Activated T-cell treated with anti-CD3 and anti-CD28 coated beads, Interleukin-2, amount 50 U/mL, for 48 hours (primary cell): ENCODE results near the gene KIAA0040.

Experiments used
- DNase-seq, 2 experiments: peaks; one replicate each; pipeline ENCODE4 v3.0.0-alpha.2; 2020

KIAA0040 gene

GRCh38 chr1:175192630-175193526 is at the start of gene KIAA0040:
Gene KIAA0040 (minus strand): TSS chr1:175192776. CDS start chr1:175161013, 31,763 bp downstream.
- DNase-seq: peak; percentile 82 to 84

GRCh38 chr1:175237389-175237788 is 44.8 kb upstream of the KIAA0040 start:
- DNase-seq: no peak

- no peak for DNase-seq
These were observed 42.1 kb upstream of the KIAA0040 start for GRCh38 chr1:175234639-175235038.

DNA sequence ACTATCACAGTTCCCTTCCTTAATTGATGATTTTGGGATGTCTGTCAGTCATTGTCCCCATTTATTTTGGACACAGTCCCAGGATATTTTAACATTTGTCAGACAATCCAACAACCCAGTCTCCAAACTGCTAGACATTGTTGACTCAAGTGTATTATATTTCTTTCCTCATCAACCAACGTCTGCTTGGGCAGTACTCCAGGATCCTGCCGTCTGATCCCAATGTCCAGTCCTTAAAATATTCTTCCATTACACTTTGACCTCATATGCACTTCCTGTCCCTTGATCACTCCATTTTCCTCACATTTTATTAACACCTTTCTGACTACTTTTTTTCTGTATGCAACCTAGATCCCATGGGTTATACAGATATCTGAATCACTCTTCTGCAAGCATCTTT is 39.8 kb upstream of the KIAA0040 start:
- DNase-seq: no peak

- no peak for DNase-seq
These were observed 33.2 kb upstream of the KIAA0040 start for GRCh38 chr1:175225805-175226129.

DNA sequence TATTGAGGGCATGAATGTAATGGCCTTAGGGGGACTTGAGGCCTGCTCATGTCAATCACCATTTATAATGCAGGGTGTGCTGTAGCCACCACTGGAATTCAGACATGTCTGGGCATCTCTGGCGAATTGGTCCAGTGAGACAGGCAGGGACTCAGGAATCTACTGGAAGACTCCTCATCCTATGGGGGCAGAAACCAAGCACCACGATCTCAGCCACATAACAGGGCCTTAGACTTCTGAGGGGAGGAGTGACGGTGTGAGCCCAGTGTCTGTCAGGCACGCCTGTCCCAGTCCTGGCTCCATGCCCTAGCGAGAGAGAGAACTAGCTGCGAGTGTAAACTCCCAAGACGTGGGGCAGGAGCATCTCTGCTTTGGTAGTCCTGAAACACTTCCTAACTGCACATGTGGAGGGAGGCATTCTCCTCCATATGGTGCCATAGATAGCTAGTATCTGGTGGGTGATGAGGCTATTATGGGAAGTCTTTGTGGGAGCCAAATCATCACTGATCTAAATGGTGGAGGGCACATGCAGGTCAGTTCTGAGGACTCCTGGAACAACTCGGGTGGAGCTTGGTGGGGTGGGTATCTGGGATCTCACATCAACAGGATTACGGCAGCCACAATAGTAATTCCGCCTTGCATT is 29.8 kb upstream of the KIAA0040 start:
- DNase-seq: no peak

DNA sequence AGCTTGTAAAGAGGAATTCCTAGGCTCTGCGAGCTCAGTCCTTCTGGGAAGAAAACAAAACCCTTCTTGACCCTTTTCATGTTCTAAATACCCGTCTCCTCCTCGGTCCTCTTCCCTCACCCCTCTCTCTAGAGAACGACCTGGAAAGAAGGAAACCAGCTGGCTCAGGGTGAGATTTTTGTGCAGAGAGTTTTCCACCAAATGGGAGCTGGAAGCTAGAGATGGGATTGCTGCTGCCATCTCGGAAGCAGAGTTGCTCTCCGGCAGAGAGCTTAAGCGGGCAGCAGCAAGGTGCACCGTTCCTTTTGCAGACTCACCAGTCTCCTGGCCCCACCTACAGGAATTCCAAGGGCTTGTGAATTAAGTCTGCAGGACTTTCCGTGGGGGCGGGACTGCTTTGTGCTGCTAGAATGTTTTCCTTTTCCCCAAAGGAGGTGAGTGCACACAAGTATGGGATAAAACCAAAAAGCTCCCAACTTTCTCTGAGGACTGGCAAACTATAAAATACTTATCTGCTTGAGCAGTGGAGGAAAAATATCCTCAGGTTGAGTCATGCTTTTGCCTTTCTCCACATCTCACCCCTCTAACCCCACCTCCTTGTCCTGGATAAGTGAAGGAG is 29.1 kb upstream of the KIAA0040 start:
- no peak for DNase-seq

- DNase-seq: no peak
These were observed 28.4 kb upstream of the KIAA0040 start for GRCh38 chr1:175220853-175221556.

DNA sequence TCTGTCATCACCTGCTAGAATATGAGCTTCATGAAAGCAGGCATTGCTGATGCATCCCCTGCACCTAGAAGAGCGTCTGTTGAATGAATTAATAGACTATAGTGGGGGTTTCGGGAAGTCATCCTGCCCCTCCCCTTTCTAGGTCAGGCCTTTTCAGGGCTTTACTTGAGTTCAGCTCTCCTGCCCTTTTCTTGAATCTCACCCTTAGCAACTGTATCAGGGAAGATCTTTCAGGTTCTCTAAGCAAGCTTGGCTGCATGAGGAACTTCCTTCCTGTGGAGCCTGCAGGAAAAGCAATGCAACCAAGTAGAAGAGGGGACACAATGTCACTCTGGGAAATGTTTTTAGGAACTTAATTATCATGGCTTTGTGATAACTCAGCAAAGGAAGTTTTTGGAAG is 27.2 kb upstream of the KIAA0040 start:
- DNase-seq: no peak

GRCh38 chr1:175218786-175219434 is 26.3 kb upstream of the KIAA0040 start:
- DNase-seq: no peak

- DNase-seq: no peak
These were observed 25.4 kb upstream of the KIAA0040 start for GRCh38 chr1:175217721-175218531.

DNA sequence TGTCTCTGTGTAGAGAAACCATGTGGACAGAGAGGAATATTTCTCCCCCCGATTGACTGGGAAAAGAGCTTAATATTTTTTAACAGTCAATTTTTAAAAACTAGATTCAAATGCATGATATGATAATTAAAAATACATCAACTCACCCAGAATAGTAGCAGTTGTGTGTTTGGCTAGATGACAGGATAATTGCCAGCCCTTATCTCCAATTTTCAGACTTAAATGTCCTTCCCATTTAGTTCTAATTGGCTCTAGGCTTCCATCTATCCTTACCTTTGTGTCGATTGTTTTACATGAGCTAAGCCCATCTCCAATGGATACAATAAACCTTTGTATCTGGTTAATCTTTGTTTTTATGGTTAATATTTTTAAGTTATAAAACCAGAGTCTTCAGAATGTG is 23.9 kb upstream of the KIAA0040 start:
- no peak for DNase-seq

GRCh38 chr1:175211656-175212055 is 19.1 kb upstream of the KIAA0040 start:
- DNase-seq: no peak

GRCh38 chr1:175210744-175211143 is 18.2 kb upstream of the KIAA0040 start:
- no peak for DNase-seq

GRCh38 chr1:175209493-175209921 is 16.9 kb upstream of the KIAA0040 start:
- DNase-seq: no peak

- peak in 1 of 2 experiments; percentile 39 for DNase-seq
These were observed 16.4 kb upstream of the KIAA0040 start for GRCh38 chr1:175208773-175209492.

DNA sequence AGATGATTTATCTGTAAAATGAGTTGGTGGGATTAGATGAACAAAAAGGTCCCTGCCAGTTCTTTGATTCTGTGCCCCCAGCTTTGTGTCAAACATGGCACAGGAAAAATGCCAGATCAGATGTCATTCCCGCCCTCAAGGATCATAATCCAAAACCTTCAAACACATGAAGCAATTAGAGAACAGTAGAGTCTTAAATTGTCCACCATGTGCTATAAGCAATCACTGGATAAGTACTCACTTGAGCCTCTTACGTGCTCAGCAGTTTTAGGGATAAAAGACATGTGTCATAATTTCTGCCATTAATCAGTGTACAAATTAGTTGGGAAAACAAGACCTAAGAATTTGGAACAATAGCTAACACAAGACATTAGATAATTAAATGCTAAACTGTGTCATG is 15.4 kb upstream of the KIAA0040 start:
- DNase-seq: no peak

- DNase-seq: no peak
These were observed 14.1 kb upstream of the KIAA0040 start for GRCh38 chr1:175206687-175207086.

GRCh38 chr1:175204330-175204729 is 11.8 kb upstream of the KIAA0040 start:
- DNase-seq: peak in 1 of 2 experiments; percentile 43

DNA sequence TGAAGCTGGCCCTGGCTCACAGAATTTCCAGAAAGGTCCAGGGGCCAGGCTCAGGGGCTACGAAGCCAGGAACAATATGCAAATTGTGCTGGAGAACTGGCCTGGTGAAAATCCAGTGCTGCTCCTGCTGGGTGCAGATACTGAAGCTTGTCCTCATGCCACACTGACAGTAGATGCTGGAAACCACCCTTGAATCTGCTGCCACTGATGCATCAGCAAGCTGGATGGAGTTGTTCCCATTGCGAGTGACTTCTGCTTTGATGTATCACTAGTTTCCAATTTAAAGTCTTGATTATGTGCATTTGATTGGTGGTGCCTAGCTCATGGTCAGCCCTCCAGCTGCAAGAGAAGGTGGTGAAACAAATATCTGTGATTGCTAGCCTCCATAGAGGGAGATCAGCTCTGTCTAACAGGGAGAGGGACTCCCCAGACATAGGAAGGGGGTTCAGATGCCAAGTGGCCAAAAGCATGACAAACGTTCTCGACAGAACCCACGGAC is 11.0 kb upstream of the KIAA0040 start:
- no peak for DNase-seq
